GM19395 (cell line): ENCODE measurements around the gene YPEL3.

Experiments
- ATAC-seq: cut with Tn5 transposase; IDR thresholded peaks from one replicate; pipeline ENCODE4 v1.9.1; 2021; ENCODE audit warnings: mild to moderate bottlenecking, moderate library complexity; ENCODE audit not compliant: unreplicated experiment

YPEL3 gene

GRCh38 chr16:30053376-30054015 is 42.5 kb downstream of the YPEL3 start:
- no peak for ATAC-seq

DNA sequence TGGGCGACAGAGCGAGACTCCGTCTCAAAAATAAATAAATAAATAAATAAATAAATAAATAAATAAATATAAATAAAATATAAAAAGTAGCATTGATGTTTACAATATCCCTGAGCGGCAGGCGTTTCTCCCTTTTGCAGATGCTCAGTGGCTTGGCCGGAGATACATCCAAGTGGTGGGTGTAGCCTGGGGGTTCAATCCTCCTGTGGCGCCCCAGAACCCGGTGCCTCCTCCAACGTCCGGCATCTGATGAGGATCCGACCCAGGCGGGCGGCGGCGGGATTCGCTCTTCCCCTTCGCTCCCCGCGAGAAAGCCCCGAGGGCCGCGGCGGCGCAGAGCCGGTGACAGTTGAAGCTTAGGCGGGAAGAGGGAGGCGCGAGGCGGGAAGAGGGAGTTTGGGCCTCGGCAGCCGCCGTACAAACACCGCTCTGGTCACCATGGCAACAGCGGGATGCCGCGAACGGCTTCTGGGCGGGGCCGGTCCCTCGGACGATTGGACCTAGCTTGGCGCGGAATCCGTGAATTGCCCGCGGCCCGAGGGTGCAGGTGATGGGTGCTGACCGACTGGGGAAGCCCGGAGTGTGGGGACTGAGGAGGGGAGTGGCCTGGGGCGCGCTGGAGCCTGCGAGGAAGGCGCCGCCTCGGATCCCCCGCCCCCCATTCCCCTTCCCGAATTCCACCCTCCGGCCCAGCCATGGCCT is 43.2 kb downstream of the YPEL3 start:
- peak; percentile 67 for ATAC-seq

DNA sequence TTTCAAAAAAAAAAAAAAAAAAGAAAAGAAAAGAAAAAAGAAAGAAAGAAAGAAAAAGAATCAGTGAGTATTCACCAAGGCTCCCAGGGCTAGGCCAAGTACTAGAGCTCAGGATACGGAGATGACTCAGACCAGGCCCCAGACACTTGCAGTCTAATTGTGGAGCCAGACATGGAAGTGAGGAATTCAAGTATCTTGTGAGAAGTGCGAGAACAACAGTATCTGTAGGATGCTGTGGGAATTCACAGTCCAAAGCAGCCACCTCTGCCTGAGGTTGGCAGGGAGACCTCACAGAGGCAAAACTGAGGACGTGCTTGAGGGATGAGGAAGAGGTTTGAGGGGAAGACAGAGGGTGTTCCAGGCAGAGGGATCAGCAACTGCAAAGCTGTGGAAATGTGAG is 44.5 kb downstream of the YPEL3 start:
- no peak for ATAC-seq

GRCh38 chr16:30049871-30050270 is 46.1 kb downstream of the YPEL3 start:
- no peak for ATAC-seq

GRCh38 chr16:30046588-30046987 is 49.4 kb downstream of the YPEL3 start:
- no peak for ATAC-seq

DNA sequence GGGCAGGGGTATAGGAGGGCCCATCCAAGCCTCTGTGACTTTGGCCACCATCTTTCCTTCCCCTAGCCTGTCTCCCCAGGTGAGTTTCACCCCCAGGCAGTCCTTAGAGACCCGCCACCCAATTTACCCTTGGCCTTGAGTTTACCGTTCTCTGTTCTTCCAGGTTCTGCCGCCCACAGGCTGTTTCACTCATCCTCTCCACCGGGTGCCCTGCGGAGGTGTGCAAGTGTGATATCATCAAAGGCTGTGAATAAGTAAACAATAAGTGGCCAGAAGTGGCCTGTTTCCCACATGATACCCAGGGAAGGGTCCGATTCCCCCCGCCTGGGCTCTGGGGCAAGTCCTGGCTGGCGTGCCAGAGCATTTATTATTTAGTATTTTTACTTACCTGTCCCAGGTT is 49.8 kb downstream of the YPEL3 start:
- ATAC-seq: no peak
